NK-92 treated with Interleukin-12 subunit alpha and Interleukin-12 subunit beta, amount 100 ng/mL, for 24 hours (cell line): ENCODE data around the gene CELA3A.

ENCODE experiments used
- DNase-seq: peaks from one replicate; lab custom pipeline; 2025; lab: John Stamatoyannopoulos, UW

The CELA3A gene

DNA sequence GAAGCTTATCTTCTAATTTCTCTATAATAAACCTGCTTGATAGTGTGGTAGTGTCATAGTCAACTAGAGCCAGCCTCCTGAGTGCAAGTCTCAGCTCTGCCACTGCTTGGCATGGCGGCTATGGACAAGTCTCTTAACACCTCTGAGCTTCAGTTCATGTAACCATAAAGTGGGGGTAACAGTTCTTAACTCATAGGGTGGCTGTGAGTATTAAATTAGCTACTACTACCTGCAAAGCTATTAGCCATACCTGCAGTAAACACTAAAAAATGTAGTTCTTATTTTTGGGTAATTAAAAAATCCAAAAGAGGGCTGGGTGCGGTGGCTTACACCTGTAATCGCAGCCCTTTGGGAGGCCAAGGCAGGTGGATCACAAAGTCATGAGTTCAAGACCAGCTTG is 48.9 kb downstream of the CELA3A start:
- DNase-seq: no peak

DNA sequence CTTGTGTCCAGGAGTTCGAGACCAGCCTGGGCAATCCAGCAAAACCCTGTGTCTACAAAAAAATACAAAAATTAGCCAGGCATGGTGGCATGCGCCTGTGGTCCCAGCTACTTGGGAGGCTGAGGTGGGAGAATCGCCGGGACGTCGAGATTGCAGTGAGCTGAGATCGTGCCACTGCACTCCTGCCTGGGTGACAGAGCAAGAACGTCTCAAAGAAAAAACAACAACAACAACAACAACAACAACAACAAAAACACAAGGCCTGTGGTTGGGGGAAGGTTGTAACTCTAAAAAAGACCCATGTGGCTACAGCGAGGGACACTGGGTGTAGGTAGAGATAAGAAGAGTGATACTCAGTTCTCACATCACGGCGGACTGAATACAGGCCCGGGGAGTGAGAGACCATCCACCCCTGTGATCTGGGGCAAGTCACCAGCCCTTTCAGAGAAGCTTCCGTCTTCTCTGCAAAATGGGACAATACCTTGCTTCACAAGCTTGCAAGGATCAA is 50.2 kb downstream of the CELA3A start:
- no peak for DNase-seq

DNA sequence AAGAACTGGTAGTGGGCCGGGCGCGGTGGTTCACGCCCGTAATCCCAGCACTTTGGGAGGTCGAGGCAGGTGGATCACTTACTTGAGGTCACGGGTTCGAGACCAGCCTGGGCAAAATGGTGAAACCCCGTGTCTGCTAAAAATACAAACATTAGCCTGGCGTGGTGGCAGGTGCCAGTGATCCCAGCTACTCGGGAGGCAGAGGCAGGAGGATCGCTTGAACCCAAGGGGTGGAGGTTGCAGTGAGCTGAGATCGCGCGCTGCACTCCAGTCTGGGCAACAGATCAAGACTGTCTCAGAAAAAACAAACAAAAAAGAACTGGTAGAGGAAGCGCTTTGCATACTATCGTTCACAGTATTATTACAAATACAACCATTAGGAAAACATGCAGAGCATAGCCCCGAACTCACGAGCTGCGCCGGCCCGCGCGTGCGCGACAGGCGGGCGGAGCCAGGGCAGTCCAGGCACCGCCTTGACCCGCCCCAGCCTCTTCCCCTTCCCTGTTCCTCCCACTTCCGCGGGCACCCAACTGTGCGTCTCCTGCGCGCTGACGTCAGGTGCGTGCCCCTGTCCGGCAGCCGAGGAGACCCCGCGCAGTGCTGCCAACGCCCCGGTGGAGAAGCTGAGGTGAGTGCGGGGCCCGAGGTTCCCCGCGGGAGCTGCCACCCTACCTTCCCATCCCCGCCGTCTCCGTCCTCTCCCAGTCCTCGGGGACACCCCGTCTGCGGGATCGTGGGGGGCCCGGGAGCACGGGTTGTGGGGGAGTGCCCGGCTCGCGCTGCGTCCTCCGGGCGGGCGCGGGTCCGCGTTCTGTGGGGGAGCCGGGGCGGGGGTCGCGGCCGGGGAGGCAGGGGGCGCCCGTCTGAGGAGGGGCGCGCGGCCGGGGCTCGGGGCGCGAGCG is 50.9 kb downstream of the CELA3A start, which contains the start of gene CDC42:
TSS of gene CDC42 (plus strand) at position 595 of the 902 bp plus-strand sequence. CDS start 25,770 bp downstream, outside the sequence.
- DNase-seq: peak; percentile 92

DNA sequence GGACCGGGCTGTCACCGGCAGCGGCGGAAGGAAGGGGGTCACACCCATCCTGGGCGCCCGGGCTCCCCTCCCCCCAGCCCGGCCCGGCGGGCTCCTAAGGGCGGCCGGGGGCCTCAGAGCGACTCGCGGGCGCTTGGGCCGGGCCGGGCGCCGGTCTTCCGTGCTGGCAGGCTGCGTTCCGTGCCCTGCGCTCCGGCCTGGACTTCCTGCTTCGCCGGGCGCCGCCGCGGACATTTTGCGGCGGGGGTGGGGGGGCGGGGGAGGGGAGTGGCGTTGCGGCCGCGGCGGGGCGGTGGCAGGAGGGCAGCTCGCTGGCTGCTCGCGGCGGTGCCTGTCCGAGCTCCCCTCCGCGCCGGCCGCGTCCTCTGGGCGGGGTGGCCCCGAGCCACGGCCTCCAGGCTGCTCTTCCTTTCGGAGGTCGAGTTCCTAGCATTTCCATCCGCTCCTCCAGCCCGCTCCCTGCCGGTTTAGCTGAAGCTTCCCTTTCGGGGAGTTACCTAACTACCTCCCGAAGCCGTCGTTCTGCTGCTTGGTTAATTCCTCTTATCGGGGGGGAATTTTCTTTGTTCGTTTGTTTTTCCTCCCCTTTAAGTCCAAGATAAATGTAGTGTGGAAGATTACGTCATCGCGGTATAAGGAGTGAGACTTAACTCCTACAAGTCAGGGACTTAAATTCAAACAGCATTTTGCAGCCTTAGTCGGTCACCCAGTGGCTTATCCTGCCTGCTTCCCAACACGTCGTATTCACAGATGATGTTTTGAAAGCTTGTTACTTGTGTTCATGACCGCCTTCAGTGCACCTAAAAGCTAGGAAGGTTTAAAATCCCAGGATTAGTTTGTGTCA is 51.8 kb downstream of the CELA3A start:
- DNase-seq: peak; percentile 45

DNA sequence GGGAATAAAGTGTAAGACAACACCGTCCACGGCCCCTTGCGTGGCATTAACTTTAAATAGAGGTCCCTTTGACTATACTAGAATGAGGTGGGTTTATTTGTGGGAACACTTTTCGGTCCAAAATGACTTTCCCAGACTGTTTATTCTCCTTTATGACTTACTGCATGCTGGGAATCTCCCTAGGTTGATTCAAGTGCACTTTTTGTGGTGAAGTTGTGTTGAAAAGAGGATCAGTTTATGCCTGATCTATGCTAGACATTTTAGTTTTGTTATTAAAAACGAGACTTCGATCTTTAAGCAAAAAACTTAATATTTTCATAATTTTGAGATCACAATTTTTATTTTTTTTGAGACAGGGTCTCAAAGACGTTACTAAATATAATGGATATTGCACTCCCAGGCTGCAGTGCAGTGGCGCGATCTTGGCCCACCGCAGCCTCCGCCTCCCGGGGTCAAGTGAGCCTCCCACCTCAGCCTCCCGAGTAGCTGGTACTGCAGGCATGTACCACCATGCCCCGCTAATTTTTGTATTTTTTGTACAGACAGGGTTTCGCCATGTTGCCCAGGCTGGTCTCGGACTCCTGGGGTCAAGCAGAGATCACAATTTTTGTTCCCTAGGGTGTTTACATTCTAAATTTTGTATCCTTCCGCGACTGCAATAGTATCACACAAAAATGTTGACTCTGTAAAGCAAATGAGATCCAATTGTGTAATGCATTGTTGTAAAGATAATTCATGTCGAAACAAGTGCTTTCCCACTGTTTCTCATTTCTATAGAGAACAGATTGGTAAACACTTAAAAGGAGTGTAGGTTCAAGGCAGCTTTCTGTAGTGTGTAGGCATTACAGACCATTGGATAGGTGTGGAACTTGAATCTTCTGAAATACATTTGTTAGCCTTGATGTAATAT is 52.7 kb downstream of the CELA3A start:
- no peak for DNase-seq

DNA sequence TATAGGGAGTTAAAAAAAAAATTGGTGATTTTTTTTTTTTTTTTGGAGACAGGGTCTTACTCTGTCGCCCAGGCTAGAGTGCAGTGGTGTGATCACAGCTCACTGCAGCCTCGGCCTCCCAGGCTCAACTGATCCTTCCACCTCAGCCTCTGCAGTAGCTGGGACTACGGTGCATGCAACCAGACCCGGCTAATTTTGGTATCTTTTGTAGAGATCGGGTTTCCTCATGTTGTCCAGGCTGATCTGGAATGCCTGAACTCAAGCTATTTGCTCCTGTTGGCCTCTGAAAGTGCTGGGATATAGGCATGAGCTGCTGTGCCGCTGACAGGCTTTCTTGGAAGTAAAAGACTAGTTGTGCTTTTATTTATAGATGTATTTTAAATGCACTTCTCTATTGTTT is 54.0 kb downstream of the CELA3A start:
- no peak for DNase-seq

DNA sequence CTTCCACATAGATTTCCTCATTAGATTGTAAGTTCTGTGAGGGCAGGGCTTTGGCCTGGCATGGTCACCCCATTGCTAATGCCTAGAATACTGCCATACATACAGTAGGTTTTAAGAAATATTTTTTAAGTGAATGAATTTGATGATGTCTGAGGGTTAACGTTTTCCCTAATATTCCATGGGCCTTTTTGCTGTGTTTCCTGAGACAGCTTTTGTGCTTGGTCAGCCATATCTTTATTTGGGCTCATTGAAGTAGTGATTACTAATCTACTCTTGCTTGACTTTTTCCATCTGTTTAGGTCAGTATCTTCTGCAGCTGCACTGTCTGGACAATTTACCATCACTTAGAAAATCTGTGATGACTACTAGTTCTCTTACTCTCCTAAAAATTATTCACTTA is 54.6 kb downstream of the CELA3A start:
- no peak for DNase-seq

DNA sequence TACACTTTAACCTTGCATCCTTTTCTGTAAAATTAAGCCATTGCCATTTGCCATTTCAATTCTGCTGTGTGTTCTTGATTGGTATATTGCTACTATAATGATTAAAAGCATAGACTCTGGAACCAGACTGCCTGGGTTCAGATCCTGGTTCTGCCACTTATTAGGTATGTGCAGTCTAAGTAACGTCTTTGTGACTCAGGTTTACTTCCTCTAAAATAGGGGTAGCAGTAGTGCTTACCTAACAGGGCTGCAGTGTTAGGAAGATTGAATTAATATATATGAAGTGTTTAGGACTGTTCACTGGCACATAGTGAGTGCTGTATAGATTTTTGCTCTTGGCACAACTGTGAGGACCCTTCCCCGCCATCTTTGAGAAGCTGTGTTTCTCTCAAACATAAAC is 55.5 kb downstream of the CELA3A start:
- DNase-seq: no peak

DNA sequence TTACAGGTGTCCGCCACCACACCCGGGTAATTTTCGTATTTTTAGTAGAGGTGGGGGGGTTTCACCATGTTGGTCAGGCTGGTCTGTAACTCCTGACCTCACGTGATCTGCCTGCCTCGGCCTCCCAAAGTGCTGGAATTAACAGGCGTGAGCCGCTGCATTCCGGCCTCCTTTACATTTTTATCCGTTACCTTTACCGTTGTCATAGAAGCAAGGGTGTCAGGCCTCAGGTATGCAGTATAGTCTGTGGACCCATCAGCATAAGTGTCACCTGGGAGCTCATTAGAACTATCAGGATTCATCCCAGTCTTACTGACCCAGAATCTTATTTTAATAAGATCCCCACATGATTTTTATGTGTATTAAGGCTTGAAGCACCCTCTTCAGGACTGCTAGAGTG is 56.4 kb downstream of the CELA3A start:
- DNase-seq: no peak
